HG03575 (cell line): Measurements from ENCODE around the gene KLK11.

Experiments
- ATAC-seq: cut with Tn5 transposase; IDR thresholded peaks from one replicate; pipeline ENCODE4 v1.9.1; 2021; ENCODE audit not compliant: unreplicated experiment, insufficient number of reproducible peaks, low FRiP score; ENCODE audit errors: extremely low read depth

Gene KLK11, protein sequence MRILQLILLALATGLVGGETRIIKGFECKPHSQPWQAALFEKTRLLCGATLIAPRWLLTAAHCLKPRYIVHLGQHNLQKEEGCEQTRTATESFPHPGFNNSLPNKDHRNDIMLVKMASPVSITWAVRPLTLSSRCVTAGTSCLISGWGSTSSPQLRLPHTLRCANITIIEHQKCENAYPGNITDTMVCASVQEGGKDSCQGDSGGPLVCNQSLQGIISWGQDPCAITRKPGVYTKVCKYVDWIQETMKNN

DNA sequence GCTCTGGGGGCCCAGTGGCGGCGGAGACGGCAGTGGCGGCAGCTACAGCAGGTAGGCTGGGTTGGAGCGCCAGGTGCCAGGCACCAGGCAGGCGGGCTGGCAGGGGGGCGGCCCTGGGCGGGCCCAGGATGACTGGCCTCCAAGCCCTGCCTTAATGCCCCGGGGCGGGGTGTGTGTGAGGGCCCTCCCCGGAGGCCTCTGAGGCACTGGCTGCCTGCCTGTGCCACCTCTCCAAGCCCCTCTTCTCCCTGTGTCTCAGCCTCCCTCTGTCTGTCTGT, at the start of gene KLK11:
TSS of gene KLK11 (minus strand) at position 63 of the 278 bp plus-strand sequence. CDS start 985 bp downstream, outside the sequence.
- no peak for ATAC-seq

DNA sequence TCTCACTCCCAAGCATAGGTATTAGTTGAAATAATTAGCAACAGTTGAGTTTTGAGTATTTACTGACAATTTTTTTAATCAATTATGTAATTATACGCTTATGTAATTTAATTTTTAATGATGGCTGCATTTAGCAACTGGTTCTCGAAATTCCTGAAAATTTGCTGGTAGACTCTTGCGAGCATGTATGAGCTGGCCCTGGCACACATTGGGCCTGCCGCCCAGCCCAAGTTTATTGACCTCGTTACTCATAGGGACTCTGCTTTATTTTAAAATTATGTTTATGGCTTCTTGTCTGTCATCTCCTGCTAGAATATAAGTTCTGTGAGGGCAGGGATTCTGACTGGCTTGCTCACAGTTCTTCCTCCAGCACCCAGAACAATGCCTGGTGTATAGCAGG, 49.6 kb upstream of the KLK11 start:
- no peak for ATAC-seq

DNA sequence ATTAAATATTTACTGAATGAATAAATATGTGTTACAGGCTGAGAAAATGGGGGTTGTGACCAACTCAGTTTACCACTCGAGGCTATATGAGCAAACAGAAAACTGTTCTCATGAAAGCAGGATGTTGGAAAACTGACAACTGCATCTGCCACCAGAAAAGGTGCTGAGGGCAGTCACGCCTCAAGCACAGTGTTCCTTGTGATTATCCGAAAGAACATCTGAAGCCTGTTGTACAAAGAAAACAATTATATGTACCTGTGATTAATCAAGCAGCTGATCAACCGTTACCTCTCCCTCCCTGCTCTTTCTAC, 44.6 kb upstream of the KLK11 start:
- no peak for ATAC-seq

DNA sequence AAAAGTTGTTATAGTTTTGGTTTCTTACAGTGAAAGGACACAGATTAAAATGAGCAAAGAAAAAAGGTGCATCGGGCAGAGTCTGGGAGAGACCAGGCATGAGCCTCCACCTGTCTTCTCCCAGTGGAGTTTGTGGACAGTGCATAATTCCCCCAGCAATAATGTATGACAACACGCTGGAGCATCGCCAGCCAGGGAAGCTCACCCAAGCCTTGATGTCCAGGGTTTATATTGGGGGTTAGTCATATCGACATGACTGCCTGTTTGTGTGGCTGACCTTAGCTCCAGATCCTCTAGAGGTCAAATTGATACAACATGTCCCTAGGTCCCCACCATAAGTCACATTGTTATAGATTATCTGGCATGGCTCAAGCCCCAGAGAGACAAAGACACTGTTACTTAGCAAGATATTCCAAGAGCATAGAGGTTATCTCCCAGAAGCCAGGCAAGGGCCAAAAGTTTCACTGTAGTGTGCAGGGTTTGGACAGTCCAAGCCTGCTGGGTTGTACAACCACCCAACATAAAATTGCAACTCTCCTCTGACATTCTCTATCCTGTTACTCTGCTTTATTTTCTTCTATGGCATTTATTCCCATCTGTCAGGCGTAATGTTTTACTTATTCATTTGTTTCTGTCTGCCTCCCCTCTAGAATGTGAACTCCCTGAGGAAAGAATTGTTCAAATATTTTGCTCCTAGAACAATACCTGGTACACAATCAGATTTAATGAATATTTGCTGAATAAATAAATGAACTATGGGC, 44.1 kb upstream of the KLK11 start:
- ATAC-seq, result no peak

DNA sequence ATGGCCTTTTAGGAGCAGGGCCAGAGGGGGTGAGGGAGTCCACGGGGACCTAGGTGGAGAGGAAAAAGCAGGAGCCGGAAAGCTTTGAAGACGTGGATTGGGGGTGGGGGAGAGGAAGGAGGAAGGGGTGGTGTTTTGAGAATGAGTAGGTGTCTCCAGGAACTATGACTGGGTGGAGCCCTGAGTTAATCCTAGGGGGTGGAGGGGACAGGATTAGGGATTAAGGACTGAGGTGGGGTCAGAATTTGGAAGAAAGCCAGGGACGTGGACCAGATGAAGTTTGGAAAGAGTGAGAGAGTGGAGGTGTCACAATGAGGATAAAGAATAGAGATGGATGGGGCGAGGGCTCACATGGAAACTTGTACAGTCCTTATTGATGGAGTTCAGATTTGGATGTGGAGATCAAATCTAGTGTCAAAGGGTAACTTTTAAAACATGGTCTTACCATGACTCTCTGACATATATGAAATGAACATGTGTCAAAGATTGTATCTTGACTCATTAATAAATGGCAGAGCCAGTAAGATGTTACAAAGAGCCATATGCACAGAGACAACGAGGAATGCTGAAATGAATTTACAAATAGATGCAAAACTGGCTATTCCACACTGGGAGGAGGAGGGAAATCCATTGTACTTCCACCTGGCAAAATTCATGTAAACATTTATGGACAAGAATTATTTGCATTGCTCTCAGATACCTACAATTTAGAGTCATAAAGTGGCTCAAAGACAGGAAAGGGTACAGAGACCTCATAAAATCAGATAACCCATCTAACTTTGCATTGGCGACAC, 40.2 kb upstream of the KLK11 start:
- ATAC-seq, result no peak

DNA sequence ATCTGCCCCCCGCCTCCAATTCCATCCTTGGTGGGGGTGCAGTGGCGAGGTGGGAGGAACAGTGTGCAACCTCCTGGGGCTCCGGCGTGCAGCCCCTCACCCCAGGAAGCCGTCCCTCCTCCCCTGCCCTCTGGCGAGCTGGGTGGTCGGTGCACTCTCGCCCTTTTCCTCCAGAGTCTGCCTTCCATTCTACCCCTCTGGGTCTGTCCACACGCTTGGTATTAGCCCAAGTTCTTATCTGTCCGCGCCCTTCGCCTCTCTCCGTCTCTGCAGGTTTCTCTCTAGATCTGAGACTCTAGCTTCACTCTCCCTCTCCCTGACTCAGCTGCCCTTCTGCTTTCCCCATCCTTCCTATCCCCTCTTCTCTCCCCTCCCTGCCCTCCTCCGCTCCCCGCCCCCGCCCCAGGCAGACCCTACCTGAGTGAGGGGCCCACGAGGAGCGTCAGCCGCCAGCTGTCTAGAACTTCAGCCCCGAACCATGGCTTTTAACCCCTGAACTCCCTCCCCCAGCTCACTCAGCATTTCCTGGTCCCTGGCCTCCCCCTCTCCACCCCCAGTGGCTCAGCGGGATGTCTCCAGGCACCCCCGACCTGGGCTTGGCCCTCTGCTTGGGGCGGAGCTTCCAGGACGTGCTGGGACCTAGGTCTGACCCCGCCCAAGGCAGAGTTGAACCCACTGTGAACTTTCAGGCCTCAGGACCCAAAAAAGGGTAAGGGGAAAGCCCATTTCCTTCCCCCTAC, 39.0 kb upstream of the KLK11 start:
- no peak for ATAC-seq

DNA sequence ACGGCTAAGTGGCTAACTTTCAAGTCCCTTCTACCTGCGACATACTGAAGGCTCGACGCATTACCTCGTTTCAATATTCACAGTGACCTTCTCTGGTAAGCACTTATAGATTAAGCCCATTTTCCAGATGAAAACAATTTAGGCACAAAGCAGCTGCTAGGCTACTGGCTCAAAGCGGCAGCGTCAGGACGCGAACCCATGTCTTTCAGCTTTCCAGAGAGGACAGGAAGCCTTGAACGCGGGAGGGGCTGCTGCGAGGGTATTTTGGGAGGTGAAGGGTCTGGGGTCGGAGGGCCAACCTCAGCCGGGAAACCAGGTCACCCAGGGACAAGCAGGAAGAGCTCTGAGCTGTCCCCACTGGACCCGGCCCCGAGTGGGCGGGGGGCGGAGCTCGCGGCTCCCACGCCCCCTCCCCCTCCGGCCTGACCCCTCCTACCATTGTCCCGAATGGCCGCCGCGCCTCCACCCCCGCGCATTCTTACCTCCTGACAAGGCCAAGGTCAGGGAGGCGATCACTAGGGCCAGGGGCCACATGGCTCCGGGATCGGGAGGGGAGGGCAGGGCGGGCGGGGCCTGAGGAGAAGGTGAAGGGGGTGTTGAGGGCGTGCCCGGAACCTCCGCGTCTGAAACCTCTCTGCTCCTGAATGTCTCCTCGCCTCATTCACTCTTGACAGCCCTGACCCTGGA, 38.3 kb upstream of the KLK11 start, which contains the start of gene KLK13:
TSS of gene KLK13 (minus strand) at position 559 of the 687 bp plus-strand sequence. CDS start at position 534, 25 bp downstream.
- ATAC-seq, result no peak

DNA sequence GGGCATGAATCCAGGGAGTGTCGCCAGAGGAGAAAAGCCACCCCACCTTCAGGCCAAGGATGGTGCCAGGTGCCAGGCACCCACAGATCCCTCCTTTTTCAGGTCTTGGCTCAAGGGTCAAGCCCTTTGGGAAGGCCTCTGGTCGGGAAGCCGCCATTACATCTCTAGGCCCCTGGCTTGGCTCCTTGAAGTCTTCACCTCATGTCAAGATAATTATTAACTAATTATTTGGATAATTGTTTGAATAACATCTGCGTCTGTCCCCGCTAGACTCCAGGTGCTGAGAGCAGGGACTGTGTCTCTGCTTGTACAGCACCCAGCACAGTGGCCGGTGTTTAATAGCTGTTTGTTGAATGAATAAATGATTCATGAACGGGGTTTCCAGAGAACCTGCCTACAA, 37.2 kb upstream of the KLK11 start:
- no peak for ATAC-seq

DNA sequence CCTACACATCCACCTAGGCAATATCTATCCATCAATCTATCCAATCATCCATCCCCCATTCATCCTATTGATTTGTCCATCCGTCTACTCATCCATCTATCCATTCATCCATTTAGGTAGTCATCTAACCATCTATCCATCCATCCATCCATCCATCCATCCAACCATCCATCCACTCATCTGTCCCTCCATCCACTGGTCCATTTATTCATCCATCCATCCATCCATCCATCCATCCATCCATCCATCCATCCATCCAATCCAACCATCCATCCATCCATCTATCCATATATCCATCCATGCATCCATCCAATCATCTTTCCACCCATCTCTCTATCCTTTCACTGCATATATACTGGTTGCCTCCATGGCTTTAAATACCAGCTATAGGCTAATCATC, 34.6 kb upstream of the KLK11 start:
- no peak for ATAC-seq

DNA sequence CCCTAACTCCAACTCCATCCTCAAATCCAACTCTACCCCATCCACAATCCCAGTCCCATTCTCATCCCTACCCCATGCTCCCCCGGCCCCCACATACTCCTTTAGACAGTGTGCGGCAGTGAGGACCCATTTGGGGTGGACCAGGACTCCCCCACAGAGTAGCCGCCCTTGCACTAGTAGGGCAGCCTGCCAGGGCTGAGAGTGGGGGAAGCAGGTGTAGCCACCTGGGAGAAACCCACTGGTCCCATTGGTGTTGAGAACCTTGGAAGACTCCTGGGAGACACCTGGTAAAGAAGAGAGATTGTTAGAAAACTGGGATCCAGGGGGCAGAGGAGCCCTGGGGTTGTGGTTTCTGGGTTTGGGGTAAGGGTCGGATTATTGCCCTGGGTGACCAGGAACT, 33.9 kb upstream of the KLK11 start:
- ATAC-seq, result no peak

DNA sequence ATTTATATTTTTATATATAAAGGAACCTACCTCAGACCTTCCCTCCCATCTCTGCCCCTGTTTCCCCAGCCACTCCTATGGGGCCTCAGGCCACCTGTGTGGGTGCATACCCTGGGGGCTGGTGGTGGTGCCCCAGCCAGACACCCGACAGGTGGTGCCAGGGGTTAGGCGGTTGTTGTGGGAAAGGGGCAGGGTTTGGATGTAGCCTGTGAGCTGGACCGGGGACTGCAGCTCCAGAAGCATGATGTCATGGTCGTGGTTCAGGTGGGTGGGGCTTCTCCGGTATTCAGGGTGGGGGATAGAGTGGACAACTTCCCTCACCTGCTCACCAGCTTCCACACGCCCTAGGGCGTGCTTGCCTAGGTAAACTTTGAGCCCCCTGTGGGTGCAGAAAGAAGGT, 33.3 kb upstream of the KLK11 start:
- ATAC-seq, result no peak

DNA sequence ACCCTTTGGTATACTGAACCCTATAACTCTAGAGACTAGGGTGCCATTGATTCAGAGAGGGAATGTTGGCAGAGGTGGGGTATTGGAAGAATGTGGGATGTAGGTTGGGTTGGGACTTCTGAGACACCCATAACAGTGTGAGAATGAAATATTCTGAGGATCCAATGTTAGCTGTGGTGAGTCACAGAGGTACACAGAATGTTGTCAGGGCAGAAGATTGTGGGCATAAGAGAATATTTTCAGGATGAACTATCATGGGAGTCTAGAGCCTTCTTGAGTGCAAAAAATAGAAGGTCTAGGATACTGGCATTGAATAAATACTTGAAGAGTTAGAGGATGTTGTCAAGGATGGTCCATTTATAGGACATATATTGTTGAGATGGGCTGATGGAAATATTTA, 29.4 kb upstream of the KLK11 start:
- no peak for ATAC-seq

DNA sequence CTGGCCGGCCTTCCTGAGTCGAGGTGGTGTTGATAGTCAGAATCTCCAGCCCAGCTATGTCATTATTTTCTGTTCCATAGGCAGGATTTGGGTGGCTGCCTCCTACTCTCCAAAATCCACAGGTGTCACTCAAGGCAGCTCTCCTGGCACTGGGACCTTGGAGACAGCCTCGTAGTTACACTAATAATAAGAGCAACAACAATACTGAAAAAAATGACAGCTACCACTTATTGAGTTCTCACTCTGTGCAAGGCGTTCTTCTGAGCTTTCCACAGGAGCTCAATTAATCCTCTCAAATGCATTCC, 20.6 kb upstream of the KLK11 start:
- no peak for ATAC-seq

DNA sequence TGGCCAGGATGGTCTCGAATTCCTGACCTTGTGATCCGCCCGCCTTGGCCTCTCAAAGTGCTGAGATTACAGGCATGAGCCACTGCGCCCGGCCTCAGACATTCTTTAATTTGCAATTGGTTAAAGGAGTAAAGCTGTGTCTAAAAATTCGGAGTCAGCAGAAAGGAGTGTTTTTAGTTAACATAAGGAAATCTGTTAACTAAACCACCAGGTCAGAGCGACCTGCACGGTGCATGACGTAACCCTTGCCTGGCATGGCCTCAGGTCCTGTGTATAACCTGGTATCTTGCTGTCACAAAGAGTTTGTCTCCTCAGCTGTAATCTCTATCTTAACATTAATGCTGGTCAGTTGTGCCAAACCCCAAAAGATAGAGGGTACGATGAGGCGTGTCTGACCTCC, 17.9 kb upstream of the KLK11 start:
- ATAC-seq, result no peak

DNA sequence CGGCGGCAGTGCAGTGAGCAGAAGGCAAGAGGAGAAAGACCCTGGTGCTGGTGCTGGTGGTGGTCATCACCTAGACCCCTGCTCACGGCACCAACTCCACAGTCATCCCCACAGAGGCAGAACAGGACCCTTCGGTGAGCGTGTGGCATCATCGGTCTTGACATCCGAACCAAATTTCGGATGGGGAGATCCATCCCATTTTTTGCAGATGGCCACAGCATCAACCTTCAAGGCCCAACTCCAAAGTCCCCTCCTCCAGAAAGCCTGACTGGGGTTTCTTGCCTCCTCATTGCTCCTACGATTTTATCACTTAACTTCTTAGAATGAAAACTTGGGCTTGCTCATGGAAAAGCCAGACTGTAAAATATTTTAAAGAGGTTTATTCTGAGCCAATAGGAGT, 17.1 kb upstream of the KLK11 start:
- ATAC-seq, result no peak

DNA sequence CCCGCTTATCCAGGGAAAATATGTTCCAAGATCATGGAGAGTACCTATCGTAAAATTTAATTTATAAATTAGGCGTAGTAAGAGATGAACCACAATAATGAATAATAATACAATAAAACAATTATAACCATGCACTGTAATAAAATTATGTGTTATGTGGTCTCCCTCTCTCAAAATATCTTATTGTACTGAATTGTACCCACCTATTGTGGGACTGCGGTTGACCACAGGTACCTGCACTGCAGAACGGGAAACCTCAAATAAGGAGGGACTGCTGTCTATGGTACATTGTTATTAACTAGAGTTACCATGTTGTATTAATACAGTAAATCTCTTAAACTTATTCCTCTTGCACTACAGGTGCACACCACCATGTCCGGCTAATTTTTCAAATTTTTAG, 13.7 kb upstream of the KLK11 start:
- ATAC-seq, result no peak

DNA sequence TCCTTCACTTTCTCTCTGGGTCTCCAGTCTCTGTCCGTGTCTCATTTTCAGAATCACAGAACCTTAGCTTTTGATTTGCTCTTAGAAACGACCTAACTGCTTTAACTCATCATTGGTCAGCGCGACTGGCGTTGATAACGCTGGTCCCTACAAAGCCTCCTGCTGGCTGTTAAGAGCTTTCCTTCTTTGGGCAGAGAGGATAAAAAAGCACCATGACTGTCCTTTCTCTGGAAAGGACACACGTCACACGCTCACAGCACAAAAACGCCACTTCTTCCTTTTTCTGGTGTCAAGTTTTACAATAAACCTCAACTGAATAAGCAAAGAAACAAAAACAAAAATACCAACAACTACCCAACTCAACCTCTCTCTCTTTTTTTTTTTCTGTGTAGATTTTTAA, 10.1 kb upstream of the KLK11 start:
- no peak for ATAC-seq

DNA sequence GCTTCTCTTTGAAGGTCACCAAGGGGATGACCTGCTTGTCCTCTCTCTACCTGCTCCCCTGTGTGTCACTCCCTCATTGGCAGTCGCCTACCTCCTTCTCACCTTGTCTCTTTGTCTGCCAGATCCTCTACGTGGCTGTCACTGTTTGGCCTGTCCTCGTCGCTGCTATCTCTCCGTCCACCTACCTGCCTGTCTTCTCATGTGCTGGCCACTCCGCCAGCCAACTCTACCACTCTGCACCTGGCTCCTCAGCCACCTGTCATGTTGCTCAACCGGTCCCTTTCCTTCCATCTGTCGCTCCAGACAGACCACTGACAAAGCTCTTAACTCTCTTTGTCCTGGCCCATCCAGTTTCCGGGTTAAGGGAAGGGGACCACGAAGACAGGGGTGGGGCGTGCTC, 8.3 kb upstream of the KLK11 start, which contains the start of gene KLK12:
TSS of gene KLK12 (minus strand) at position 299 of the 400 bp plus-strand sequence. CDS start 381 bp downstream, outside the sequence.
- no peak for ATAC-seq

DNA sequence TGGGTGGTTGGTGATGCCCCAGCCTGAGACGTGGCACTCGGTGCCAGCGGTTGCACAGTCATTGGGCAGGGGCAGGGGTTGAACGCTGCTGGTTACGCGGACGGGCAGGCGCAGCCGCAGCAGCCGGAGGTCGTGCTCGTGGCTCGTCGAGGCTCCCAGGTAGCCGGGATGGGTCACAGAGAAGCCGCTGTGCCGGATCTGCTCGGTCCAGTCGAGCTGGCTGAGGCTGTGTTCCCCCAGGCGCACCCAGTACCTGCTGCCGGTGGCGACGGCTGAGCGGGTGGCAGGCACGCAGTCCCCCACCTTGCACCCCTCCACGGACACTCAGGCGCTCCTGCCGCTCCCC, 5.4 kb upstream of the KLK11 start:
- ATAC-seq, result no peak
